Nephron progenitor cell (in vitro differentiated cells): Measurements from ENCODE around the gene SDS.

Experiments
- DNase-seq: peaks from one replicate; pipeline ENCODE4 v3.0.0; 2021
- H3K27ac Mint-ChIP-seq: 2 replicates; pipeline ENCODE4 v1.8.0; 2021; ENCODE audit warnings: mild to moderate bottlenecking, moderate library complexity, mixed read lengths
- H3K27me3 Mint-ChIP-seq: 2 replicates; pipeline ENCODE4 v1.8.0; 2021; ENCODE audit warnings: mild to moderate bottlenecking, low read depth, mixed read lengths; ENCODE audit not compliant: poor library complexity
- H3K36me3 Mint-ChIP-seq: 2 replicates; pipeline ENCODE4 v1.8.0; 2021; ENCODE audit warnings: low read depth, mixed read lengths
- H3K4me1 Mint-ChIP-seq: 2 replicates; pipeline ENCODE4 v1.8.0; 2021; ENCODE audit warnings: mixed read lengths
- H3K4me3 Mint-ChIP-seq: 2 replicates; pipeline ENCODE4 v1.8.0; 2021; ENCODE audit warnings: mild to moderate bottlenecking, moderate library complexity, mixed read lengths
- H3K9me3 Mint-ChIP-seq: 2 replicates; pipeline ENCODE4 v1.8.0; 2021; ENCODE audit warnings: mild to moderate bottlenecking, moderate library complexity, mixed read lengths
- TF ChIP-seq, protein P1 (sequence below): fragments of 200-600 bp; sonication (generic); IDR thresholded peaks from 2 replicates; pipeline ENCODE4 v1.5.0; 2021; ENCODE audit warnings: antibody characterized with exemption

SDS gene

DNA sequence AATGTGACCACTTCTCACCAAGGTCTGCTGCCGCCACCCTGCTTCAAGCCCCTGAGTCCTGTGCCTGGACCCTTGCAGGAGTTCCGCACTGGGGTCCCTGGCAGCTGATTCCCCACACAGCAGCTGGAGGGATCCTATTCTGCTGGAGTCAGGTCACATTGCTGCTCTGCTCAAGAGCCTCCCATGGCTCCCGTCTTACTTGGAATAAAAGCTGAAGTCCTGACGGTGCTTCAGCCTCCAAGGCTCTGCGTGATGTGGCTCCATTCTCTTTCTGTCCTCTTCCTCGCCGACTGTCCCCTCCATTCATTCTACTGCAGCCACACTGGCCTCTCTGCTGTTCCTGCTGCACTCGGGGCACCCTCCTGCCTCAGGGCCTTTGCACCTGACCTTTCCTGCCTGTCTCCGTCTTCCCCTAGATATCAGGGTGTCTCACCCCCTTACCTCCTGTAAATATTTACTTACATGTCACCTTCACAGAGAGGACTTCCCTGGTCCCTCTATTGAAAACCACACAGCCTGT, 10.9 kb upstream of the SDS start:
- TF ChIP-seq, protein P1, sequence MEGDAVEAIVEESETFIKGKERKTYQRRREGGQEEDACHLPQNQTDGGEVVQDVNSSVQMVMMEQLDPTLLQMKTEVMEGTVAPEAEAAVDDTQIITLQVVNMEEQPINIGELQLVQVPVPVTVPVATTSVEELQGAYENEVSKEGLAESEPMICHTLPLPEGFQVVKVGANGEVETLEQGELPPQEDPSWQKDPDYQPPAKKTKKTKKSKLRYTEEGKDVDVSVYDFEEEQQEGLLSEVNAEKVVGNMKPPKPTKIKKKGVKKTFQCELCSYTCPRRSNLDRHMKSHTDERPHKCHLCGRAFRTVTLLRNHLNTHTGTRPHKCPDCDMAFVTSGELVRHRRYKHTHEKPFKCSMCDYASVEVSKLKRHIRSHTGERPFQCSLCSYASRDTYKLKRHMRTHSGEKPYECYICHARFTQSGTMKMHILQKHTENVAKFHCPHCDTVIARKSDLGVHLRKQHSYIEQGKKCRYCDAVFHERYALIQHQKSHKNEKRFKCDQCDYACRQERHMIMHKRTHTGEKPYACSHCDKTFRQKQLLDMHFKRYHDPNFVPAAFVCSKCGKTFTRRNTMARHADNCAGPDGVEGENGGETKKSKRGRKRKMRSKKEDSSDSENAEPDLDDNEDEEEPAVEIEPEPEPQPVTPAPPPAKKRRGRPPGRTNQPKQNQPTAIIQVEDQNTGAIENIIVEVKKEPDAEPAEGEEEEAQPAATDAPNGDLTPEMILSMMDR = no peak
- Mint-ChIP-seq H3K4me3 (no peak overlapping the region), H3K27me3 (peaks cover 22% of the 10 kb centered on the region), H3K9me3 (no peaks in the 10 kb centered on the region), H3K27ac (peak overlapping the region; percentile 63), H3K36me3 (no peaks in the 10 kb centered on the region), H3K4me1 (peaks cover 29% of the 10 kb centered on the region)
- DNase-seq = no peak

GRCh38 chr12:113413488-113413939, 9.8 kb upstream of the SDS start:
- no peak overlapping the region for H3K27ac Mint-ChIP-seq
- H3K27me3 Mint-ChIP-seq = peaks cover 29% of the 10 kb centered on the region
- H3K9me3 Mint-ChIP-seq = no peaks in the 10 kb centered on the region
- TF ChIP-seq, protein P1 = no peak
- no peaks in the 10 kb centered on the region for H3K36me3 Mint-ChIP-seq
- DNase-seq = no peak
- H3K4me1 Mint-ChIP-seq = peaks cover 21% of the 10 kb centered on the region
- H3K4me3 Mint-ChIP-seq = no peak overlapping the region

GRCh38 chr12:113409462-113410124, 5.9 kb upstream of the SDS start:
- H3K36me3 Mint-ChIP-seq = no peaks in the 10 kb centered on the region
- TF ChIP-seq, protein P1 = no peak
- DNase-seq = no peak
- H3K27me3 Mint-ChIP-seq = peaks cover 30% of the 10 kb centered on the region
- no peak overlapping the region for H3K4me3 Mint-ChIP-seq
- H3K9me3 Mint-ChIP-seq = no peaks in the 10 kb centered on the region
- no peak overlapping the region for H3K27ac Mint-ChIP-seq
- no peaks in the 10 kb centered on the region for H3K4me1 Mint-ChIP-seq

- TF ChIP-seq, protein P1 = no peak
- DNase-seq = no peak
- Mint-ChIP-seq H3K4me1 (no peaks in the 10 kb centered on the region), H3K36me3 (no peaks in the 10 kb centered on the region), H3K27ac (no peak overlapping the region), H3K9me3 (no peaks in the 10 kb centered on the region), H3K27me3 (peaks cover 37% of the 10 kb centered on the region), H3K4me3 (no peak overlapping the region)
These were observed 5.1 kb upstream of the SDS start for GRCh38 chr12:113408756-113409298.

GRCh38 chr12:113407931-113408600, 4.4 kb upstream of the SDS start:
- Mint-ChIP-seq H3K4me1 (no peaks in the 10 kb centered on the region), H3K27me3 (peaks cover 38% of the 10 kb centered on the region), H3K4me3 (no peak overlapping the region), H3K36me3 (no peaks in the 10 kb centered on the region), H3K9me3 (no peaks in the 10 kb centered on the region), H3K27ac (no peak overlapping the region)
- no peak for DNase-seq
- TF ChIP-seq, protein P1 = no peak
